ENCODE measurements around the gene MYRFL.

DNA sequence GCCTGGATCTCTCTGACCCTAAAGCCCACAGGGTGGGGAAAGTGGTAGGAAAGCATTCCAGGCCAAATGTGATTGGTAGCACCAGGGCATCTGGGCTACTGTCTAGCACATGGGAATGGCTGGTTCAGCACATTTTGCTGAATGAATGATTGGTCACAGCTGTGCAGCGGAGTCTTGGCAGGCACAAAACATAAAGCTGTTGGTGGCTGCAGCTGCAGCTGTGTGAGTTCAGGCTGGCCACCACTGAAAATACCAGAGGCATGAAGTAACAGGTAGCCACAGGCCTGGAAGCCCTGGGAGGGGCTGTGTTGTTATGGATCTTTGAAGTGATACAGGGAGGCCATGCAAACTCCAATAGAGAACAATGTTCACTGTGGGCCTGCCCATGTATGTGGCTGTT is 72.7 kb downstream of the MYRFL start:
- TF ChIP-seq, protein P1, sequence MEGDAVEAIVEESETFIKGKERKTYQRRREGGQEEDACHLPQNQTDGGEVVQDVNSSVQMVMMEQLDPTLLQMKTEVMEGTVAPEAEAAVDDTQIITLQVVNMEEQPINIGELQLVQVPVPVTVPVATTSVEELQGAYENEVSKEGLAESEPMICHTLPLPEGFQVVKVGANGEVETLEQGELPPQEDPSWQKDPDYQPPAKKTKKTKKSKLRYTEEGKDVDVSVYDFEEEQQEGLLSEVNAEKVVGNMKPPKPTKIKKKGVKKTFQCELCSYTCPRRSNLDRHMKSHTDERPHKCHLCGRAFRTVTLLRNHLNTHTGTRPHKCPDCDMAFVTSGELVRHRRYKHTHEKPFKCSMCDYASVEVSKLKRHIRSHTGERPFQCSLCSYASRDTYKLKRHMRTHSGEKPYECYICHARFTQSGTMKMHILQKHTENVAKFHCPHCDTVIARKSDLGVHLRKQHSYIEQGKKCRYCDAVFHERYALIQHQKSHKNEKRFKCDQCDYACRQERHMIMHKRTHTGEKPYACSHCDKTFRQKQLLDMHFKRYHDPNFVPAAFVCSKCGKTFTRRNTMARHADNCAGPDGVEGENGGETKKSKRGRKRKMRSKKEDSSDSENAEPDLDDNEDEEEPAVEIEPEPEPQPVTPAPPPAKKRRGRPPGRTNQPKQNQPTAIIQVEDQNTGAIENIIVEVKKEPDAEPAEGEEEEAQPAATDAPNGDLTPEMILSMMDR (IDR thresholded peaks at IDR 0.05; ENCODE audit: insufficient read depth, low read depth, low read length) = no peak
- TF ChIP-seq EZH2 (IDR thresholded peaks at IDR 0.05; ENCODE audit: insufficient read depth, low read length) = no peak

All from astrocyte (in vitro differentiated cells and primary cell).